ENCODE results near the gene GNA12.
"Not testable (repeated sequence)": the region's sequence is repeated elsewhere in the genome, so short reads cannot be mapped to it uniquely, and the experiment has no call there.

The GNA12 gene

GRCh38 chr7:2774935-2775334 is 69.2 kb downstream of the GNA12 start:
- DNase-seq, result no peak

- no peak for DNase-seq
Observed at GRCh38 chr7:2774280-2774679, 69.8 kb downstream of the GNA12 start.

- no peak for DNase-seq
Observed at GRCh38 chr7:2773608-2774007, 70.5 kb downstream of the GNA12 start.

GRCh38 chr7:2771274-2771731 is 72.8 kb downstream of the GNA12 start:
- no peak for DNase-seq

- no peak for DNase-seq
Observed at GRCh38 chr7:2764621-2765020, 79.5 kb downstream of the GNA12 start.

GRCh38 chr7:2763597-2763996 is 80.5 kb downstream of the GNA12 start:
- no peak for DNase-seq

- DNase-seq, result no peak
Observed at GRCh38 chr7:2761801-2762497, 82.2 kb downstream of the GNA12 start.

- DNase-seq, result no peak
Observed at GRCh38 chr7:2761131-2761624, 82.9 kb downstream of the GNA12 start.

- DNase-seq, result peak in 1 of 2 experiments; percentile 25
Observed at GRCh38 chr7:2760098-2760889, 83.8 kb downstream of the GNA12 start.

GRCh38 chr7:2759736-2760097 is 84.4 kb downstream of the GNA12 start:
- DNase-seq, result no peak

- DNase-seq, result no peak
Observed at GRCh38 chr7:2758673-2759616, 85.2 kb downstream of the GNA12 start.

GRCh38 chr7:2757904-2758672 is 86.0 kb downstream of the GNA12 start:
- DNase-seq, result no peak

GRCh38 chr7:2757361-2757903 is 86.7 kb downstream of the GNA12 start:
- no peak for DNase-seq

- no peak for DNase-seq
Observed at GRCh38 chr7:2755531-2755930, 88.6 kb downstream of the GNA12 start.

GRCh38 chr7:2754912-2755311 is 89.2 kb downstream of the GNA12 start:
- no peak for DNase-seq

GRCh38 chr7:2754086-2754485 is 90.0 kb downstream of the GNA12 start:
- DNase-seq, result no peak

- no peak for DNase-seq
Observed at GRCh38 chr7:2753148-2753547, 91.0 kb downstream of the GNA12 start.

GRCh38 chr7:2751086-2751485 is 93.0 kb downstream of the GNA12 start:
- DNase-seq, result no peak

GRCh38 chr7:2750004-2750407 is 94.1 kb downstream of the GNA12 start:
- no peak for DNase-seq

- DNase-seq, result not testable (repeated sequence)
Observed at GRCh38 chr7:2748684-2749083, 95.4 kb downstream of the GNA12 start.

- DNase-seq, result not testable (repeated sequence)
Observed at GRCh38 chr7:2743523-2744185, 100.5 kb downstream of the GNA12 start.

All from NCI-H524 (cell line).